Measurements from ENCODE around the gene ZKSCAN4. TPM values are rescaled to one million over a fixed set of nuclear protein-coding genes. Genes with fewer than 3 reads are reported as not detected.

Gene ZKSCAN4
- total and polyA plus RNA-seq, 8 donors, result under 0.01 to 6.4 (median 2.3) TPM

- H3K4me1 ChIP-seq, result peaks cover 11 to 20% (median 15%) of the 10 kb centered on the region in 4 donors
- H3K27ac ChIP-seq, result no peak overlapping the region
- H3K9me3 ChIP-seq, result peaks cover 0 to 29% (median 13%) of the 10 kb centered on the region in 4 donors
- peaks cover 8 to 87% (median 52%) of the 10 kb centered on the region in 3 donors for H3K27me3 ChIP-seq
- WGBS, 5 donors, result 8 to 10% (median 9%) methylated on average over 15 of the region's 15 CpGs
- intact Hi-C loops (cut with DNase I; ENCODE audit: low total_unique reads), result no loop called here
- no peaks in the 10 kb centered on the region for H3K36me3 ChIP-seq
- H3K4me3 ChIP-seq, result peak overlapping the region; percentile 20 to 39 (median 29)
- TF ChIP-seq POLR2AphosphoS5 (IDR thresholded peaks at IDR 0.05) (no peak), EP300 (IDR thresholded peaks at IDR 0.05) (no peak), POLR2A (IDR thresholded peaks at IDR 0.05) (no peak)
- TF ChIP-seq, protein P1, sequence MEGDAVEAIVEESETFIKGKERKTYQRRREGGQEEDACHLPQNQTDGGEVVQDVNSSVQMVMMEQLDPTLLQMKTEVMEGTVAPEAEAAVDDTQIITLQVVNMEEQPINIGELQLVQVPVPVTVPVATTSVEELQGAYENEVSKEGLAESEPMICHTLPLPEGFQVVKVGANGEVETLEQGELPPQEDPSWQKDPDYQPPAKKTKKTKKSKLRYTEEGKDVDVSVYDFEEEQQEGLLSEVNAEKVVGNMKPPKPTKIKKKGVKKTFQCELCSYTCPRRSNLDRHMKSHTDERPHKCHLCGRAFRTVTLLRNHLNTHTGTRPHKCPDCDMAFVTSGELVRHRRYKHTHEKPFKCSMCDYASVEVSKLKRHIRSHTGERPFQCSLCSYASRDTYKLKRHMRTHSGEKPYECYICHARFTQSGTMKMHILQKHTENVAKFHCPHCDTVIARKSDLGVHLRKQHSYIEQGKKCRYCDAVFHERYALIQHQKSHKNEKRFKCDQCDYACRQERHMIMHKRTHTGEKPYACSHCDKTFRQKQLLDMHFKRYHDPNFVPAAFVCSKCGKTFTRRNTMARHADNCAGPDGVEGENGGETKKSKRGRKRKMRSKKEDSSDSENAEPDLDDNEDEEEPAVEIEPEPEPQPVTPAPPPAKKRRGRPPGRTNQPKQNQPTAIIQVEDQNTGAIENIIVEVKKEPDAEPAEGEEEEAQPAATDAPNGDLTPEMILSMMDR (IDR thresholded peaks at IDR 0.05), result no peak
- DNase-seq, result peak in 1 of 2 donors; percentile 36
These were observed 45.0 kb downstream of the ZKSCAN4 start for GRCh38 chr6:28206928-28207509.

GRCh38 chr6:28206527-28206926 is 45.5 kb downstream of the ZKSCAN4 start:
- Histone ChIP-seq H3K36me3 (no peaks in the 10 kb centered on the region), H3K9me3 (peaks cover 0 to 29% (median 13%) of the 10 kb centered on the region in 4 donors), H3K4me1 (peaks cover 11 to 17% (median 13%) of the 10 kb centered on the region in 4 donors), H3K27me3 (peaks cover 8 to 87% (median 47%) of the 10 kb centered on the region in 3 donors), H3K27ac (no peak overlapping the region), H3K4me3 (no peak overlapping the region)
- no peak for DNase-seq
- intact Hi-C loops (cut with DNase I; ENCODE audit: low total_unique reads), result no loop called here
- TF ChIP-seq POLR2A (IDR thresholded peaks at IDR 0.05), result no peak
- TF ChIP-seq, protein P1 (IDR thresholded peaks at IDR 0.05), result no peak
- TF ChIP-seq EP300 (IDR thresholded peaks at IDR 0.05), result no peak
- no peak for TF ChIP-seq POLR2AphosphoS5 (IDR thresholded peaks at IDR 0.05)
- 10 to 29% (median 20%) methylated on average over 3 of the region's 3 CpGs for WGBS, 5 donors

DNA sequence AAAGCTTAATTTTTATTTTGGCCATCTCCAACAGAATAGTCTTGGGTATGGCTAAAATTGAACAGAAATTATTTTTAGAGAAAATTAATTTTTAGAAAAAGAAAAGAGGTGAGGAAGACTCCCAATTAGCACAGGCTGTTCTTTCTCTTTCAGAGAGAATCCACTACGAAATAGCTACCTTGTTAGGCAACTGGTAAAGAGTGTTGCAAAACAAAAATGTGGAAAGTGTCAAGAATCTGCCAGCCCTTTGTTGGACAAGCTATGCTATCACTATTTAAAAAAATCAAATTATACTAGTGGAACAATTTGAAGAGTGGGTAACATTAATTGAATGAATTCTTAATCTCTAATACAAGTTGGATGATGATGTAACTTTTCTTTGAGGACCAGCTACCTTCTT is 46.2 kb downstream of the ZKSCAN4 start:
- intact Hi-C loops (cut with DNase I; ENCODE audit: low total_unique reads), result no loop called here
- no peak for DNase-seq
- Histone ChIP-seq H3K9me3 (peaks cover 0 to 29% (median 13%) of the 10 kb centered on the region in 4 donors), H3K4me3 (no peak overlapping the region), H3K36me3 (no peaks in the 10 kb centered on the region), H3K4me1 (peaks cover 11 to 17% (median 13%) of the 10 kb centered on the region in 4 donors), H3K27ac (no peak overlapping the region), H3K27me3 (peaks cover 8 to 85% (median 40%) of the 10 kb centered on the region in 3 donors)
- TF ChIP-seq EP300 (IDR thresholded peaks at IDR 0.05), result no peak
- TF ChIP-seq POLR2AphosphoS5 (IDR thresholded peaks at IDR 0.05), result no peak
- no peak for TF ChIP-seq POLR2A (IDR thresholded peaks at IDR 0.05)
- TF ChIP-seq, protein P1 (IDR thresholded peaks at IDR 0.05), result no peak
- WGBS, 5 donors, result 43 to 65% (median 54%) methylated on average over 1 of the region's 1 CpG

DNA sequence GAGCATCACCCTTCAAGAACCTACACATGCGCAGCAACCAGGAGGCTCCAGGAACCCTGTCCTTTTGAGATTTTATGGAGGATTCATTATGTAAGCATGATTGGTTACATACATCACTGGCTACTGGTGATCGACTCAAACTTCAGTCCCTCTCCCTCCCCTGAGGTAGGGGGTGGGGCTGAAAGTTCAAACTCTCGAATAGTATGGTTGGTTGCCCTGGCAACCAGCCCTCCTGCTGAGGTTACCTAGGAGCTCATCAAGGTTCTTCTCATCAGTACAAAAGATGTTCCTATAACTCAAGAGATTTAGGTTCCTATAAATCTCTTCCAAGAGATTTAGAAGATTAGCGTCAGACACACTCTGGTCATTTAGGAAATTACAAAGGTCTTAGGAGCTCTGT is 48.9 kb downstream of the ZKSCAN4 start:
- no peak overlapping the region for H3K27ac ChIP-seq
- H3K27me3 ChIP-seq, result peaks cover 6 to 77% (median 19%) of the 10 kb centered on the region in 3 donors
- H3K9me3 ChIP-seq, result peaks cover 0 to 28% (median 18%) of the 10 kb centered on the region in 4 donors
- no peaks in the 10 kb centered on the region for H3K36me3 ChIP-seq
- peaks cover 9 to 14% (median 12%) of the 10 kb centered on the region in 4 donors for H3K4me1 ChIP-seq
- intact Hi-C loops (cut with DNase I; ENCODE audit: low total_unique reads), result no loop called here
- no peak for DNase-seq
- WGBS, 5 donors, result 33 to 40% (median 37%) methylated on average over 4 of the region's 4 CpGs
- TF ChIP-seq POLR2AphosphoS5 (IDR thresholded peaks at IDR 0.05), result no peak
- no peak for TF ChIP-seq POLR2A (IDR thresholded peaks at IDR 0.05)
- TF ChIP-seq, protein P1 (IDR thresholded peaks at IDR 0.05), result no peak
- no peak for TF ChIP-seq EP300 (IDR thresholded peaks at IDR 0.05)
- H3K4me3 ChIP-seq, result no peak overlapping the region

All from stomach (tissue), 9 donors.